GM21576 (cell line): Measurements from ENCODE around the gene CAMK2D.
"Not testable (repeated sequence)": the region's sequence is repeated elsewhere in the genome, so short reads cannot be mapped to it uniquely, and the experiment has no call there.

Experiments used
- ATAC-seq: cut with Tn5 transposase; IDR thresholded peaks from one replicate; pipeline ENCODE4 v1.9.1; 2021; ENCODE audit warnings: mild to moderate bottlenecking, moderate library complexity; ENCODE audit not compliant: unreplicated experiment

The CAMK2D gene

GRCh38 chr4:113761620-113762185, at the start of gene CAMK2D:
Gene CAMK2D (minus strand): TSS chr4:113761738. CDS start chr4:113761068, 670 bp downstream.
- peak; percentile 49 for ATAC-seq

- no peak for ATAC-seq
Measured at GRCh38 chr4:113810906-113811305, 49.4 kb upstream of the CAMK2D start.

GRCh38 chr4:113809311-113809710, 47.8 kb upstream of the CAMK2D start:
- ATAC-seq: no peak

GRCh38 chr4:113806850-113807249, 45.3 kb upstream of the CAMK2D start:
- no peak for ATAC-seq

GRCh38 chr4:113801882-113802281, 40.3 kb upstream of the CAMK2D start:
- ATAC-seq: no peak

- not testable (repeated sequence) for ATAC-seq
Measured at GRCh38 chr4:113796381-113796780, 34.8 kb upstream of the CAMK2D start.

- ATAC-seq: no peak
Measured at GRCh38 chr4:113790478-113790877, 28.9 kb upstream of the CAMK2D start.

- peak; percentile 59 for ATAC-seq
Measured at GRCh38 chr4:113788888-113789287, 27.4 kb upstream of the CAMK2D start.

- no peak for ATAC-seq
Measured at GRCh38 chr4:113785781-113786180, 24.2 kb upstream of the CAMK2D start.

GRCh38 chr4:113784497-113785250, 23.1 kb upstream of the CAMK2D start:
- no peak for ATAC-seq

- ATAC-seq: no peak
Measured at GRCh38 chr4:113783701-113784100, 22.2 kb upstream of the CAMK2D start.

GRCh38 chr4:113783289-113783688, 21.8 kb upstream of the CAMK2D start:
- no peak for ATAC-seq

- ATAC-seq: no peak
Measured at GRCh38 chr4:113781439-113782040, 20.0 kb upstream of the CAMK2D start.

GRCh38 chr4:113776679-113777078, 15.1 kb upstream of the CAMK2D start:
- no peak for ATAC-seq

- no peak for ATAC-seq
Measured at GRCh38 chr4:113776016-113776415, 14.5 kb upstream of the CAMK2D start.

- no peak for ATAC-seq
Measured at GRCh38 chr4:113773756-113774155, 12.2 kb upstream of the CAMK2D start.

- no peak for ATAC-seq
Measured at GRCh38 chr4:113773014-113773413, 11.5 kb upstream of the CAMK2D start.

GRCh38 chr4:113772319-113772718, 10.8 kb upstream of the CAMK2D start:
- no peak for ATAC-seq

GRCh38 chr4:113769744-113770143, 8.2 kb upstream of the CAMK2D start:
- no peak for ATAC-seq

GRCh38 chr4:113768952-113769351, 7.4 kb upstream of the CAMK2D start:
- no peak for ATAC-seq

GRCh38 chr4:113766882-113767281, 5.3 kb upstream of the CAMK2D start:
- no peak for ATAC-seq

GRCh38 chr4:113764720-113765264, 3.3 kb upstream of the CAMK2D start:
- no peak for ATAC-seq
